Ovary (tissue), 9 donors: Measurements from ENCODE around the gene ZNF841. TPM values are rescaled to one million over a fixed set of nuclear protein-coding genes. Genes with fewer than 3 reads are reported as not detected.
"Not testable (repeated sequence)": the region's sequence is repeated elsewhere in the genome, so short reads cannot be mapped to it uniquely, and the experiment has no call there.

ENCODE experiments used
- DNase-seq, 5 donors: peaks; one replicate each; pipeline ENCODE4 v3.0.0-alpha.2; 2019 to 2020
- H3K27ac ChIP-seq, 2 donors: fragments of 200-600 bp; one replicate each; pipeline versions ENCODE4 v1.5.1 to v1.8.0; 2019 to 2022
- H3K27me3 ChIP-seq: fragments of 200-600 bp; one replicate; pipeline ENCODE4 v1.8.0; 2022
- H3K36me3 ChIP-seq: fragments of 200-600 bp; sonication (generic); one replicate; pipeline ENCODE4 v1.5.1; 2019
- H3K4me1 ChIP-seq: one replicate; pipeline ENCODE4 v1.8.1; 2013; ENCODE audit warnings: mild to moderate bottlenecking, moderate library complexity; ENCODE audit not compliant: insufficient read depth
- H3K4me3 ChIP-seq: fragments of 200-600 bp; sonication (generic); one replicate; pipeline ENCODE4 v1.5.1; 2017
- H3K9me3 ChIP-seq, 2 donors: fragments of 200-600 bp in 1 of 2; sonication (generic) in 1 of 2; one replicate each; pipeline versions ENCODE4 v1.5.1 to v1.8.1; 2013 to 2019; ENCODE audit warnings: mild to moderate bottlenecking in 1 of 2, moderate library complexity in 1 of 2
- CTCF ChIP-seq, 3 donors: fragments of 450-650 bp in 2 of 3; fragments of 200-600 bp in 1 of 3; IDR thresholded peaks; one replicate each; pipeline versions ENCODE4 v1.5.1 to v1.8.0; 2016 to 2022; ENCODE audit warnings: antibody characterized with exemption in 3 of 3, mild to moderate bottlenecking in 1 of 3
- EP300 ChIP-seq: sonication (generic); formaldehyde crosslinking; IDR thresholded peaks from one replicate; pipeline ENCODE4 v1.6.1; 2017; ENCODE audit warnings: antibody characterized with exemption
- POLR2A ChIP-seq: fragments of 450-650 bp; IDR thresholded peaks from one replicate; pipeline ENCODE4 v1.6.1; 2017; ENCODE audit warnings: antibody characterized with exemption, mild to moderate bottlenecking, moderate library complexity
- WGBS, 3 donors: extraction: QIAGEN DNeasy Blood & Tissue Kit in 1 of 3; methylation state at CpG; one replicate each; pipeline versions ENCODE4 v1.1.5 to v1.1.7; 2013 to 2017; 5-methylcytosine and 5-hydroxymethylcytosine counted together
- intact Hi-C, 4 donors: fragments of 100-400 bp; cut with DNase I; formaldehyde crosslinking; loops; one replicate each; pipeline versions ENCODE4 v1.11.0 to v1.15.1; 2022 to 2023
- polyA plus RNA-seq, 2 donors: library from polyadenylated mRNA; stranded (reverse); fragments of 200-250 nt in 1 of 2; fragments of 350-450 nt in 1 of 2; fragmentation: Illumina TruSeq in 1 of 2; extraction: RNeasy Lipid Tissue Mini Kit (QIAGEN cat#74804) in 1 of 2; gene quantifications; one replicate each; pipeline ENCODE4 v1.2.3, GENCODE V29; 2013 to 2014
- total RNA-seq, 7 donors: library from RNA; depleted of rRNA in 2 of 7; stranded (reverse); fragments of >200 nt in 2 of 7; fragmentation: NEBNext Ultra II Directional in 3 of 7; extraction: Animal tissue kit (Norgen Biotek cat#: 25700) in 3 of 7; gene quantifications; one replicate each; pipeline versions ENCODE4 v1.1.0 to v1.2.4, GENCODE V29; 2016 to 2023
- donor health status: DM: no; HTN: no; CAD: no; lungs with moderate emphysema.
- donor health status: DM: no; HTN: no; CAD: no.
- donor health status: Bipolar disorder and iron deficiency.
- donor health status: DM: yes; HTN: yes; CAD: no.
- donor health status: DM: no; HTN: no; CAD: no.
- donor health status: DM: yes; HTN: yes; CAD: no.

ZNF841 gene
- total and polyA plus RNA-seq, 9 donors = 13.2 to 33.9 (median 23.4) TPM

- peaks cover 0 to 25% of the 10 kb centered on the region in 2 donors for H3K9me3 ChIP-seq
- no peaks in the 10 kb centered on the region for H3K27me3 ChIP-seq
- no peak overlapping the region for H3K4me3 ChIP-seq
- no peaks in the 10 kb centered on the region for H3K36me3 ChIP-seq
- H3K4me1 ChIP-seq = no peaks in the 10 kb centered on the region
- TF ChIP-seq EP300 (no peak), CTCF (IDR thresholded peaks at IDR 0.05) (no peak), POLR2A (no peak)
- no peak for DNase-seq
- intact Hi-C loops = no loop called here
- no peak overlapping the region for H3K27ac ChIP-seq
Measured at GRCh38 chr19:52086481-52086880, 9.1 kb downstream of the ZNF841 start.

DNA sequence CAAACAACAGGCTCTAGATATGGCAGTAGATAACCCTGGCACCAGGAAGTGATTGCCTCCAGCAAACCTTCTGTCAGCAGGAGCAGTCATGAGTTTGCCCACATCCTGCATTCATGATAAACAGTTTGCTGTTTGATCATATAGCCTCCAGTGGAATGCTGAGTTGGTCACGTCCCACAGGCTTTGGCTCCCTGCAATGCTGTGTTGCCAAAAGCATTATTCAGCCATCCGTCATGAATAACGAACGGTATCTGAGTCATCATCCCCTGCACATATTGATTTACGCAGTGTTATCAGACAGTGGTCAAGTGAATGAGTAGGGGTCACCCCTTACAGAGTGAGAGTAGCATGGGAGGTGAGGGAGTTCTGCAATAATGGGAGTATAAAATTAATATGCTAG lies 25.1 kb downstream of the ZNF841 start:
- no peaks in the 10 kb centered on the region for H3K36me3 ChIP-seq
- TF ChIP-seq POLR2A (no peak), CTCF (IDR thresholded peaks at IDR 0.05) (no peak), EP300 (no peak)
- no peaks in the 10 kb centered on the region for H3K27me3 ChIP-seq
- H3K4me1 ChIP-seq = no peaks in the 10 kb centered on the region
- H3K4me3 ChIP-seq = no peak overlapping the region
- intact Hi-C loops = no loop called here
- WGBS, 3 donors = 87 to 90% (median 87%) methylated on average over 5 of the region's 5 CpGs
- no peak overlapping the region for H3K27ac ChIP-seq
- peaks cover 3 to 70% of the 10 kb centered on the region in 2 donors for H3K9me3 ChIP-seq
- DNase-seq = no peak

- DNase-seq = no peak
- intact Hi-C loops = no loop called here
- Histone ChIP-seq H3K4me3 (no peak overlapping the region), H3K27ac (no peak overlapping the region), H3K36me3 (no peaks in the 10 kb centered on the region), H3K9me3 (peaks cover 6 to 72% of the 10 kb centered on the region in 2 donors), H3K4me1 (no peaks in the 10 kb centered on the region), H3K27me3 (no peaks in the 10 kb centered on the region)
- 82 to 87% (median 83%) methylated on average over 2 of the region's 2 CpGs for WGBS, 3 donors
- TF ChIP-seq EP300 = no peak
Measured at GRCh38 chr19:52069653-52070052, 25.9 kb downstream of the ZNF841 start.

DNA sequence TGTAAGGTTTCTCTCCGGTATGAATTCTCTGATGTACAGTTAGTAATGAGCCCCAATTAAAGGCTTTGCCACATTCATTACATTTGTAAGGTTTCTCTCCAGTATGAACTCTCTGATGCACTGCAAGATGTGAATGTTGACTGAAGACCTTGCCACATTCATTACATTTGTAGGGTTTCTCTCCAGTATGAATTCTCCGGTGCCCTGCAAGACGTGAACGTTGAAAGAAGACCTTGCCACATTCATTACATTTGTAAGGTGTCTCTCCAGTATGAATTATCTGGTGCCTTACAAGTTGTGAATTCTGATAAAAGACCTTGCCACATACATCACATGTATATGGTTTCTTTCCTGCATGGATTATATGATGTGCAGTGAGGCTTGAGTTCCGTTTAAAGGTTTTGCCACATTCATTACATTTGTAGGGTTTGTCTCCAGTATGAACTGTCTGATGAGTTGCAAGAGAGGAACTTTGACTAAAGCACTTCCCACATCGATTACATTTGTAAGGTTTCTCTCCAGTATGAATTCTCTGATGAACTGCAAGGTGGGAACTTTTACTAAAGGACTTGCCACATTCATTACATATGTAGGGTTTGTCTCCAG lies 29.2 kb downstream of the ZNF841 start:
- no peak for DNase-seq
- TF ChIP-seq EP300 (no peak), POLR2A (no peak)
- H3K4me1 ChIP-seq = no peaks in the 10 kb centered on the region
- intact Hi-C loops = no loop called here
- no peaks in the 10 kb centered on the region for H3K27me3 ChIP-seq
- no peak overlapping the region for H3K27ac ChIP-seq
- H3K36me3 ChIP-seq = no peaks in the 10 kb centered on the region
- no peak overlapping the region for H3K4me3 ChIP-seq
- peaks cover 6 to 86% of the 10 kb centered on the region in 2 donors for H3K9me3 ChIP-seq
- WGBS, 3 donors = 96 to 98% (median 98%) methylated on average over 6 of the region's 6 CpGs

GRCh38 chr19:52065399-52065798 lies 30.2 kb downstream of the ZNF841 start:
- H3K4me3 ChIP-seq = no peak overlapping the region
- H3K27ac ChIP-seq = no peak overlapping the region
- H3K4me1 ChIP-seq = no peaks in the 10 kb centered on the region
- DNase-seq = no peak
- intact Hi-C loops = no loop called here
- no peaks in the 10 kb centered on the region for H3K27me3 ChIP-seq
- H3K36me3 ChIP-seq = no peaks in the 10 kb centered on the region
- no peak for TF ChIP-seq POLR2A
- TF ChIP-seq CTCF (IDR thresholded peaks at IDR 0.05) = no peak
- TF ChIP-seq EP300 = no peak
- 95 to 99% (median 98%) methylated on average over 6 of the region's 6 CpGs for WGBS, 3 donors
- peaks cover 6 to 79% of the 10 kb centered on the region in 2 donors for H3K9me3 ChIP-seq

- H3K27me3 ChIP-seq, H3K9me3 ChIP-seq, H3K4me1 ChIP-seq, H3K36me3 ChIP-seq, H3K27ac ChIP-seq, H3K4me3 ChIP-seq, intact Hi-C loops, DNase-seq: not testable (repeated sequence)
- WGBS, 3 donors = 95 to 100% (median 98%) methylated on average over 3 of the region's 3 CpGs
Measured at GRCh38 chr19:52056480-52056879, 39.1 kb downstream of the ZNF841 start.

DNA sequence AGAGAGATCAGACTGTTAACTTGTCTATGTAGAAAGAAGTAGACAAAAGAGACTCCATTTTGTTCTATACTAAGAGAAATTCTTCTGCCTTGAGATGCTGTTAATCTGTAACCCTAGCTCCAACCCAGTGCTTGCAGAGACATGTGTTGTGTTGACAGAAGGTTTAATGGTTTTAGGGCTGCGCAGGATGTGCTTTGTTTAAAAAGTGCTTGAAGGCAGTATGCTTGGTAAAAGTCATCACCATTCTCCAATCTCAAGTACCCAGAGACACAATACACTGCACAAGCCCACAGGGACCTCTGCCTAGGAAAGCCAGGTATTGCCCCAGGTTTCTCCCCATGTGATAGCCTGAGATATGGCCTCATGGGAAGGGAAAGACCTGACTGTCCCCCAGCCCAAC lies 43.8 kb downstream of the ZNF841 start:
- intact Hi-C loops, DNase-seq, H3K27ac ChIP-seq, H3K9me3 ChIP-seq, H3K4me1 ChIP-seq, H3K27me3 ChIP-seq, H3K4me3 ChIP-seq, H3K36me3 ChIP-seq: not testable (repeated sequence)
- 46 to 96% (median 92%) methylated on average over 1 of the region's 1 CpG for WGBS, 3 donors
